Measurements from ENCODE around the gene POMGNT2.

DNA sequence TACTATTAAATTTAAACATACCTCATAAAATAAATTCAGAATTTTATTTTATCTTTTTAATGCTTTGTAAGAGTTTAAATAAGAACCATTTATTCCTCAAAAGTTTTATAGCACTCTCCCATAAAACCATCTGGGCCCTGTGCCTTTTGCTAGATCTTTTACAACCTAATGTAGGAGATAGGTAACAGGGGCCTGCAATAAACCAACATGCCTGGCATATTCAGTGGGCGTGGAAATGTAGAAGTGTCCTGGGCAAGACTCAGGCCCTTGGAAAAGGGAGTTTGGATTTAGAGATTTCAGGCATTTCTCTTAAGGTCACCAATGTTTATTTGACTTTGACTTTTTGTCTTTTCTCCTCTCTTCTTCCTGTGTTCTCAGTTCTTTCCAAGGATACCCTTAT, 46.4 kb downstream of the POMGNT2 start:
- TF ChIP-seq, protein P1, sequence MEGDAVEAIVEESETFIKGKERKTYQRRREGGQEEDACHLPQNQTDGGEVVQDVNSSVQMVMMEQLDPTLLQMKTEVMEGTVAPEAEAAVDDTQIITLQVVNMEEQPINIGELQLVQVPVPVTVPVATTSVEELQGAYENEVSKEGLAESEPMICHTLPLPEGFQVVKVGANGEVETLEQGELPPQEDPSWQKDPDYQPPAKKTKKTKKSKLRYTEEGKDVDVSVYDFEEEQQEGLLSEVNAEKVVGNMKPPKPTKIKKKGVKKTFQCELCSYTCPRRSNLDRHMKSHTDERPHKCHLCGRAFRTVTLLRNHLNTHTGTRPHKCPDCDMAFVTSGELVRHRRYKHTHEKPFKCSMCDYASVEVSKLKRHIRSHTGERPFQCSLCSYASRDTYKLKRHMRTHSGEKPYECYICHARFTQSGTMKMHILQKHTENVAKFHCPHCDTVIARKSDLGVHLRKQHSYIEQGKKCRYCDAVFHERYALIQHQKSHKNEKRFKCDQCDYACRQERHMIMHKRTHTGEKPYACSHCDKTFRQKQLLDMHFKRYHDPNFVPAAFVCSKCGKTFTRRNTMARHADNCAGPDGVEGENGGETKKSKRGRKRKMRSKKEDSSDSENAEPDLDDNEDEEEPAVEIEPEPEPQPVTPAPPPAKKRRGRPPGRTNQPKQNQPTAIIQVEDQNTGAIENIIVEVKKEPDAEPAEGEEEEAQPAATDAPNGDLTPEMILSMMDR (IDR thresholded peaks at IDR 0.05; ENCODE audit: low read length) = no peak
- no peak for TF ChIP-seq EZH2 (IDR thresholded peaks at IDR 0.05; ENCODE audit: borderline replicate concordance, low read length)
